HepG2 (cell line): ENCODE measurements around the gene ANKRD31. TPM values are rescaled to one million over a fixed set of nuclear protein-coding genes. Genes with fewer than 3 reads are reported as not detected.
A peak's percentile ranks its signal among the peaks of the same experiment; 100 is the strongest.

ENCODE experiments used
- DDIT3 ChIP-seq: sonication (generic); formaldehyde crosslinking; IDR thresholded peaks from 2 replicates; pipeline ENCODE4 v1.4.0; 2020; ENCODE audit warnings: mild to moderate bottlenecking, missing genetic modification reagents
- DMTF1 ChIP-seq: sonication (generic); formaldehyde crosslinking; IDR thresholded peaks from 2 replicates; pipeline ENCODE4 v1.4.0; 2020; ENCODE audit warnings: mild to moderate bottlenecking, missing genetic modification reagents
- MTA3 ChIP-seq: sonication (generic); formaldehyde crosslinking; IDR thresholded peaks from 2 replicates; pipeline ENCODE4 v1.4.0; 2020; ENCODE audit warnings: missing genetic modification reagents
- SYNCRIP ChIP-seq: fragments of 200-400 bp; formaldehyde crosslinking; IDR thresholded peaks from 2 replicates; pipeline ENCODE4 v1.6.1; 2018; ENCODE audit warnings: mild to moderate bottlenecking, low read depth, low read length; ENCODE audit not compliant: insufficient read depth
- ZBTB42 ChIP-seq: sonication (generic); formaldehyde crosslinking; IDR thresholded peaks from 2 replicates; pipeline ENCODE4 v1.5.0; 2020; ENCODE audit warnings: mild to moderate bottlenecking, missing genetic modification reagents
- ZNF10 ChIP-seq: sonication (generic); formaldehyde crosslinking; IDR thresholded peaks from 2 replicates; pipeline ENCODE4 v1.4.0; 2020; ENCODE audit warnings: mild to moderate bottlenecking, low read depth, missing genetic modification reagents, borderline replicate concordance
- ZNF530 ChIP-seq: sonication (generic); formaldehyde crosslinking; IDR thresholded peaks from 2 replicates; pipeline ENCODE4 v1.5.0; 2020; ENCODE audit warnings: low read depth, mild to moderate bottlenecking, missing genetic modification reagents
- ZNF652 ChIP-seq: IDR thresholded peaks from 2 replicates; pipeline ENCODE4 v1.6.1; 2016; ENCODE audit warnings: low read depth, borderline replicate concordance
- polyA plus RNA-seq, 8 experiments: library from polyadenylated mRNA; depleted of rRNA in 3 of 8; stranded (reverse) in 7 of 8; unstranded in 1 of 8; fragments of >200 nt; fragmentation: Illumina TruSeq in 4 of 8; extraction: Trizol in 4 of 8; gene quantifications; 2 replicates each; pipeline versions ENCODE4 v1.2.1 to v1.2.3, GENCODE V29; 2011 to 2016; ENCODE audit warnings: low read depth in 4 of 8, missing spikeins in 1 of 8, mixed read lengths in 1 of 8; ENCODE audit not compliant: insufficient read depth in 1 of 8
- total RNA-seq, 5 experiments: library from RNA; depleted of rRNA; stranded (reverse); fragments of >200 nt; fragmentation: Illumina TruSeq; extraction: Trizol; gene quantifications; 2 replicates each; pipeline ENCODE4 v1.2.3, GENCODE V29; 2016; ENCODE audit warnings: low read depth in 1 of 5
- TF ChIP-seq, protein P1 (sequence below): sonication (generic); formaldehyde crosslinking; IDR thresholded peaks from 2 replicates; pipeline ENCODE4 v1.4.0; 2020; ENCODE audit warnings: missing genetic modification reagents

The ANKRD31 gene
- total and polyA plus RNA-seq, 2 of the 13 experiments (the other 11 are each of a cell fraction or from before 2014, with no cell fraction given): 0.01 to 0.09 TPM

- TF ChIP-seq, protein P1, sequence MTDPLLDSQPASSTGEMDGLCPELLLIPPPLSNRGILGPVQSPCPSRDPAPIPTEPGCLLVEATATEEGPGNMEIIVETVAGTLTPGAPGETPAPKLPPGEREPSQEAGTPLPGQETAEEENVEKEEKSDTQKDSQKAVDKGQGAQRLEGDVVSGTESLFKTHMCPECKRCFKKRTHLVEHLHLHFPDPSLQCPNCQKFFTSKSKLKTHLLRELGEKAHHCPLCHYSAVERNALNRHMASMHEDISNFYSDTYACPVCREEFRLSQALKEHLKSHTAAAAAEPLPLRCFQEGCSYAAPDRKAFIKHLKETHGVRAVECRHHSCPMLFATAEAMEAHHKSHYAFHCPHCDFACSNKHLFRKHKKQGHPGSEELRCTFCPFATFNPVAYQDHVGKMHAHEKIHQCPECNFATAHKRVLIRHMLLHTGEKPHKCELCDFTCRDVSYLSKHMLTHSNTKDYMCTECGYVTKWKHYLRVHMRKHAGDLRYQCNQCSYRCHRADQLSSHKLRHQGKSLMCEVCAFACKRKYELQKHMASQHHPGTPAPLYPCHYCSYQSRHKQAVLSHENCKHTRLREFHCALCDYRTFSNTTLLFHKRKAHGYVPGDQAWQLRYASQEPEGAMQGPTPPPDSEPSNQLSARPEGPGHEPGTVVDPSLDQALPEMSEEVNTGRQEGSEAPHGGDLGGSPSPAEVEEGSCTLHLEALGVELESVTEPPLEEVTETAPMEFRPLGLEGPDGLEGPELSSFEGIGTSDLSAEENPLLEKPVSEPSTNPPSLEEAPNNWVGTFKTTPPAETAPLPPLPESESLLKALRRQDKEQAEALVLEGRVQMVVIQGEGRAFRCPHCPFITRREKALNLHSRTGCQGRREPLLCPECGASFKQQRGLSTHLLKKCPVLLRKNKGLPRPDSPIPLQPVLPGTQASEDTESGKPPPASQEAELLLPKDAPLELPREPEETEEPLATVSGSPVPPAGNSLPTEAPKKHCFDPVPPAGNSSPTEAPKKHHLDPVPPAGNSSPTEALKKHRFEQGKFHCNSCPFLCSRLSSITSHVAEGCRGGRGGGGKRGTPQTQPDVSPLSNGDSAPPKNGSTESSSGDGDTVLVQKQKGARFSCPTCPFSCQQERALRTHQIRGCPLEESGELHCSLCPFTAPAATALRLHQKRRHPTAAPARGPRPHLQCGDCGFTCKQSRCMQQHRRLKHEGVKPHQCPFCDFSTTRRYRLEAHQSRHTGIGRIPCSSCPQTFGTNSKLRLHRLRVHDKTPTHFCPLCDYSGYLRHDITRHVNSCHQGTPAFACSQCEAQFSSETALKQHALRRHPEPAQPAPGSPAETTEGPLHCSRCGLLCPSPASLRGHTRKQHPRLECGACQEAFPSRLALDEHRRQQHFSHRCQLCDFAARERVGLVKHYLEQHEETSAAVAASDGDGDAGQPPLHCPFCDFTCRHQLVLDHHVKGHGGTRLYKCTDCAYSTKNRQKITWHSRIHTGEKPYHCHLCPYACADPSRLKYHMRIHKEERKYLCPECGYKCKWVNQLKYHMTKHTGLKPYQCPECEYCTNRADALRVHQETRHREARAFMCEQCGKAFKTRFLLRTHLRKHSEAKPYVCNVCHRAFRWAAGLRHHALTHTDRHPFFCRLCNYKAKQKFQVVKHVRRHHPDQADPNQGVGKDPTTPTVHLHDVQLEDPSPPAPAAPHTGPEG (CRISPR knock-in tag): peak; percentile 27; the same call in 1 of the 2 replicates
- TF ChIP-seq DMTF1 (CRISPR knock-in tag) (no peak), ZNF530 (no peak), SYNCRIP (no peak), ZBTB42 (CRISPR knock-in tag) (no peak), ZNF10 (CRISPR knock-in tag) (no peak), MTA3 (CRISPR knock-in tag) (no peak), ZNF652 (no peak), DDIT3 (CRISPR knock-in tag) (no peak)
Observed at GRCh38 chr5:75236322-75237316, at the start of gene ANKRD31 (continued).
